HFFc6 (cell line): ENCODE measurements around the gene NKX2-3. TPM values are rescaled to one million over a fixed set of nuclear protein-coding genes. Genes with fewer than 3 reads are reported as not detected.

Source experiments
- DNase-seq: peaks from one replicate; pipeline ENCODE4 v3.0.0-alpha.2; 2018
- H3K27ac Mint-ChIP-seq: 2 replicates; pipeline ENCODE4 v1.8.0; 2020; ENCODE audit warnings: mild to moderate bottlenecking, mixed read lengths
- H3K27me3 Mint-ChIP-seq: 2 replicates; pipeline ENCODE4 v1.8.0; 2021; ENCODE audit warnings: mild to moderate bottlenecking, moderate library complexity, mixed read lengths; ENCODE audit not compliant: insufficient read depth
- H3K36me3 Mint-ChIP-seq: 2 replicates; pipeline ENCODE4 v1.8.0; 2021; ENCODE audit warnings: low read depth, mixed read lengths
- H3K4me1 Mint-ChIP-seq: 2 replicates; pipeline ENCODE4 v1.8.0; 2020; ENCODE audit warnings: low read depth, mixed read lengths
- H3K4me3 Mint-ChIP-seq: 2 replicates; pipeline ENCODE4 v1.8.0; 2020; ENCODE audit warnings: mild to moderate bottlenecking, moderate library complexity, mixed read lengths
- H3K9me3 Mint-ChIP-seq: 2 replicates; pipeline ENCODE4 v1.8.0; 2020; ENCODE audit warnings: mild to moderate bottlenecking, mixed read lengths
- CTCF ChIP-seq: fragments of 200-600 bp; sonication (generic); IDR thresholded peaks from 2 replicates; pipeline ENCODE4 v1.5.0; 2021; ENCODE audit warnings: antibody characterized with exemption, mild to moderate bottlenecking
- total RNA-seq, 6 experiments: library from RNA; stranded (reverse); fragmentation: NEBNext Ultra II Directional; extraction: Animal tissue kit (Norgen Biotek cat#: 25700); gene quantifications; 2 replicates in 1 of 6; 3 replicates in 5 of 6; pipeline ENCODE4 v1.2.3, GENCODE V29; 2021

Gene NKX2-3
- total RNA-seq, 6 experiments from 2014 or later = not detected

DNA sequence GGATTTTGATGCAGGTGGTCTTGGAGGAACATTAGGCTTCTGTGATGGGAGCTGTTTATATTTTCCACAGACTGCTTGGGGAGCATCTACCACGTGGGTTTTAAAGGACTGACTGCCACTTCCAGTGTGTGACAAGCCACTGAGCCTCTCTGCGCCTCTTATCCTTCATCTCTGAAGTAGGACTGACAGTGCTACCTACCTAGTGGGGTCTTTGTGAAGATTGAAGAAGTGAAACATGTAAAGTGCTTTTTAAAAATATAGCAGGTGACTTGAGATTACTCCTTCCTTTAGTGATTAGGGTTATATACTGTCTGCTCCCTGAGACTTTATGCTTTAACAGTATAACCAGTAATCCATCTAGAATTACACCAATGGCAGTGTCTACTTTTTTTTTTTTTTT is 29.9 kb downstream of the NKX2-3 start:
- Mint-ChIP-seq H3K27ac (no peak overlapping the region), H3K4me1 (no peaks in the 10 kb centered on the region), H3K9me3 (no peaks in the 10 kb centered on the region), H3K27me3 (peaks cover 27% of the 10 kb centered on the region), H3K4me3 (no peak overlapping the region), H3K36me3 (no peaks in the 10 kb centered on the region)
- no peak for TF ChIP-seq CTCF
- DNase-seq = no peak

DNA sequence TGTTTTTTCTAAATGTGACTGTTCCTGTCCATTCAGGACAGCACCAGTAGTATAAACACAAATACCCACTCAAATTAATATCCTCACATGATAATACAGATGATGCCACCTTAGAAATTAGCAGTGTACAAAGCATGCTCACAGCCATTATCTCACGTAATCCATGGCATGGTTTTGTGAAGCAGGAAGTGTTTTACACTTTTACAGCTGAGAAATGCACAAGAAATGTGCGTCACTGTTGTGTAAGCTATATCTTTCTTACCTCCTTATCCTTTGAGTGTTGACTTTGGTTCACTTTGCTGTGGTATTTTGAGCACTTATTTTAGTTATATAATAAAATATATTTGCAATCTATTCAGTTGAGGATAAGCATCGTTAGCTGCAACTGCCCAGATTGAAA is 31.6 kb downstream of the NKX2-3 start:
- H3K27me3 Mint-ChIP-seq = peaks cover 34% of the 10 kb centered on the region
- no peak overlapping the region for H3K4me3 Mint-ChIP-seq
- H3K36me3 Mint-ChIP-seq = no peaks in the 10 kb centered on the region
- no peak overlapping the region for H3K27ac Mint-ChIP-seq
- DNase-seq = no peak
- H3K4me1 Mint-ChIP-seq = no peaks in the 10 kb centered on the region
- no peaks in the 10 kb centered on the region for H3K9me3 Mint-ChIP-seq
- TF ChIP-seq CTCF = no peak

DNA sequence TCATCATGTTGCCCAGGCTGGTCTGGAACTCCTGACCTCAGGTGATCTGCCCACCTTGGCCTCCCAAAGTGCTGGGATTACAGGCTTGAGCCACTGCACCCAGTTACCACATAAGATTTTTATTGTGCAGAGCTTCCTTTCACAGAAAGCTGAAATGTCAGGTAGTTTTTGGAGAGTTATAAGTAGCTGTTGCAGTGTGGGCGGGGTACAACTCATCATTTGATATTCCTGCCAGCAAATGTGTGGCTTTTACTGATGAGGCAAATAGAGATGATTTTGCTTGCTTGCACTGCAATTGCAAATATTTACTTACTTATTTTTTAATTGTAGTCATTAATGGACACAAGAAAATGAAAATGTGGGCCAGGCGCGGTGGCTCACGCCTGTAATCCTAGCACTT is 32.4 kb downstream of the NKX2-3 start:
- no peak for DNase-seq
- Mint-ChIP-seq H3K27ac (no peak overlapping the region), H3K36me3 (no peaks in the 10 kb centered on the region), H3K27me3 (peaks cover 38% of the 10 kb centered on the region), H3K9me3 (no peaks in the 10 kb centered on the region), H3K4me1 (no peaks in the 10 kb centered on the region), H3K4me3 (no peak overlapping the region)
- TF ChIP-seq CTCF = no peak

DNA sequence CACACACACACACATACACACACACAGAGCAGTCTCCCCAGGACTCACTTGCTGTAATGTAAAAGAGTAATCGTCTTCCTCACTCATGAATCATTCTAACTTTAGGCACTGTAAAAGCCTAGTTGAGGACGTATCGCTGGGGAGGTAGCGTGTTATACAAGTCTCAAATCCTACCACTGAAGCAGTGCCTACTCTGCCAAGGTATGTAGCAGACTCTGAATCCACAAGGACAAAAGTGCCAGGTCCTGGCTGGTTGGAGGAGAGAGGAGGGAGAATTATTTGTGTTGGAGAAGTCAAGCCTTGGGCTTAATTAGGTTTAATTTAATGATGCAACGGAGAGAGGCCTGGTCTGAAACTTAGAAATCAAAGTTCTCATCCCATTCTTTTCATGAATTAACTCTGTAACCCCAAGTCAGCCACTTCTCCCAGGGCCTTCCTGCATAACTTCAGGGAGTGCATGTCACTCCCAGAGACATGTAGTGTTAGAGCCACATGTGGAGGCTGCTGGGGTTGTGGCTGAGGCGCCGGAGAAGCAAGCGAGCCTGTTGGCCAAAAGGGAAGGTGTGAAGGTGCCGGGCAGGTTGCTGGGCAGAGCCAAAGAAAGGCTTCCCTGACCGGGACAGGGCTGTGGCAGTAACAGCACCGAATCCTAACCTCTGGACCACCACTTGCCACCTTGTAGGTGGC is 36.7 kb downstream of the NKX2-3 start:
- Mint-ChIP-seq H3K36me3 (no peaks in the 10 kb centered on the region), H3K4me3 (no peak overlapping the region), H3K27me3 (peaks cover 37% of the 10 kb centered on the region), H3K9me3 (no peaks in the 10 kb centered on the region), H3K4me1 (no peaks in the 10 kb centered on the region), H3K27ac (no peak overlapping the region)
- DNase-seq = no peak
- TF ChIP-seq CTCF = no peak

DNA sequence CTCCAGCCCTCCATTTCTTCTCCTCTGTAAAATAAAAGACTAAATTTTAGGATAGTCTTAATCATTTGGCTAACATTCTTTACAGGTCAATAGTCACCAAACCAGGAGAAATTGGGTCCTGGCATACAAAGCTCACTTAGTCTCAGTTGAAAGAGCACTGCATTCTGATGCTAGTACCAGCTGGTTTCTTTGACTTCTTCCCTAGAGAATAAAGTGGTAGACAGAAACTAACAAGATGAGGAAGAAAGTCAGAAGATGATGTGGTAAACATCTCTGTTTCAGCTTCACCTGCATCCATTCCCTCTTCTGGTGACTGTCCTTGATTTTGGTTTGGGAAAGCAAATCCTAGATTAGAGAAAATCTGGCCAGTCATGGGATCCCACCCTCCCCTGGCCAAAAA is 37.2 kb downstream of the NKX2-3 start:
- Mint-ChIP-seq H3K27ac (no peak overlapping the region), H3K36me3 (no peaks in the 10 kb centered on the region), H3K27me3 (peaks cover 33% of the 10 kb centered on the region), H3K4me1 (no peaks in the 10 kb centered on the region), H3K9me3 (no peaks in the 10 kb centered on the region), H3K4me3 (no peak overlapping the region)
- TF ChIP-seq CTCF = no peak
- no peak for DNase-seq
